ENCODE measurements around the gene EIF4E2.

EIF4E2 gene

GRCh38 chr2:232593982-232594381, 43.5 kb downstream of the EIF4E2 start:
- Histone ChIP-seq H3K9me3 (ENCODE audit: insufficient read depth, low read depth, low read length) (no peaks in the 10 kb centered on the region), H3K9ac (ENCODE audit: low read depth, low read length) (no peak overlapping the region), H3K4me1 (ENCODE audit: insufficient read depth, low read length) (no peaks in the 10 kb centered on the region; the same call in 1 of the 2 replicates), H3K36me3 (ENCODE audit: insufficient read depth, low read depth, low read length) (no peaks in the 10 kb centered on the region), H3K27ac (ENCODE audit: low read length) (no peak overlapping the region), H3K4me3 (ENCODE audit: low read length) (no peak overlapping the region), H3K27me3 (ENCODE audit: insufficient read depth, low read length) (no peaks in the 10 kb centered on the region)

GRCh38 chr2:232597362-232598079, 47.0 kb downstream of the EIF4E2 start:
- H3K27ac ChIP-seq (ENCODE audit: low read length) = no peak overlapping the region
- no peaks in the 10 kb centered on the region for H3K27me3 ChIP-seq (ENCODE audit: insufficient read depth, low read length)
- H3K9ac ChIP-seq (ENCODE audit: low read depth, low read length) = no peak overlapping the region
- H3K4me3 ChIP-seq (ENCODE audit: low read length) = no peak overlapping the region
- H3K9me3 ChIP-seq (ENCODE audit: insufficient read depth, low read depth, low read length) = no peaks in the 10 kb centered on the region
- H3K4me1 ChIP-seq (ENCODE audit: insufficient read depth, low read length) = no peaks in the 10 kb centered on the region
- H3K36me3 ChIP-seq (ENCODE audit: insufficient read depth, low read depth, low read length) = no peaks in the 10 kb centered on the region

GRCh38 chr2:232598293-232598692, 47.8 kb downstream of the EIF4E2 start:
- Histone ChIP-seq H3K36me3 (ENCODE audit: insufficient read depth, low read depth, low read length) (no peaks in the 10 kb centered on the region), H3K4me1 (ENCODE audit: insufficient read depth, low read length) (no peaks in the 10 kb centered on the region), H3K27me3 (ENCODE audit: insufficient read depth, low read length) (no peaks in the 10 kb centered on the region), H3K27ac (ENCODE audit: low read length) (no peak overlapping the region), H3K4me3 (ENCODE audit: low read length) (no peak overlapping the region), H3K9ac (ENCODE audit: low read depth, low read length) (no peak overlapping the region), H3K9me3 (ENCODE audit: insufficient read depth, low read depth, low read length) (no peaks in the 10 kb centered on the region)

GRCh38 chr2:232600053-232600773, 49.7 kb downstream of the EIF4E2 start:
- Histone ChIP-seq H3K9ac (ENCODE audit: low read depth, low read length) (no peak overlapping the region), H3K9me3 (ENCODE audit: insufficient read depth, low read depth, low read length) (no peaks in the 10 kb centered on the region), H3K27me3 (ENCODE audit: insufficient read depth, low read length) (no peaks in the 10 kb centered on the region; the same call in 1 of the 2 replicates), H3K27ac (ENCODE audit: low read length) (no peak overlapping the region), H3K4me1 (ENCODE audit: insufficient read depth, low read length) (no peaks in the 10 kb centered on the region), H3K36me3 (ENCODE audit: insufficient read depth, low read depth, low read length) (no peaks in the 10 kb centered on the region), H3K4me3 (ENCODE audit: low read length) (no peak overlapping the region)

- no peaks in the 10 kb centered on the region; the same call in 1 of the 2 replicates for H3K27me3 ChIP-seq (ENCODE audit: insufficient read depth, low read length)
- no peaks in the 10 kb centered on the region for H3K36me3 ChIP-seq (ENCODE audit: insufficient read depth, low read depth, low read length)
- no peaks in the 10 kb centered on the region for H3K4me1 ChIP-seq (ENCODE audit: insufficient read depth, low read length)
These were observed 52.8 kb downstream of the EIF4E2 start for GRCh38 chr2:232603283-232603682.

GRCh38 chr2:232604535-232604934, 54.0 kb downstream of the EIF4E2 start:
- Histone ChIP-seq H3K36me3 (ENCODE audit: insufficient read depth, low read depth, low read length) (no peaks in the 10 kb centered on the region), H3K9me3 (ENCODE audit: insufficient read depth, low read depth, low read length) (no peaks in the 10 kb centered on the region), H3K4me3 (ENCODE audit: low read length) (no peak overlapping the region), H3K27ac (ENCODE audit: low read length) (no peak overlapping the region), H3K27me3 (ENCODE audit: insufficient read depth, low read length) (no peaks in the 10 kb centered on the region; the same call in 1 of the 2 replicates), H3K4me1 (ENCODE audit: insufficient read depth, low read length) (no peaks in the 10 kb centered on the region), H3K9ac (ENCODE audit: low read depth, low read length) (no peak overlapping the region)

More at GRCh38 chr2:232603283-232603682, 52.8 kb downstream of the EIF4E2 start:
- Histone ChIP-seq H3K4me3 (ENCODE audit: low read length) (no peak overlapping the region), H3K9ac (ENCODE audit: low read depth, low read length) (no peak overlapping the region), H3K27ac (ENCODE audit: low read length) (no peak overlapping the region), H3K9me3 (ENCODE audit: insufficient read depth, low read depth, low read length) (no peaks in the 10 kb centered on the region)

- Histone ChIP-seq H3K27ac (ENCODE audit: low read length) (no peak overlapping the region), H3K4me1 (ENCODE audit: insufficient read depth, low read length) (no peaks in the 10 kb centered on the region), H3K4me3 (ENCODE audit: low read length) (no peak overlapping the region), H3K9me3 (ENCODE audit: insufficient read depth, low read depth, low read length) (no peaks in the 10 kb centered on the region), H3K27me3 (ENCODE audit: insufficient read depth, low read length) (no peaks in the 10 kb centered on the region; the same call in 1 of the 2 replicates), H3K36me3 (ENCODE audit: insufficient read depth, low read depth, low read length) (no peaks in the 10 kb centered on the region), H3K9ac (ENCODE audit: low read depth, low read length) (no peak overlapping the region)
These were observed 56.5 kb downstream of the EIF4E2 start for GRCh38 chr2:232607011-232607410.

GRCh38 chr2:232609607-232610006, 59.1 kb downstream of the EIF4E2 start:
- no peaks in the 10 kb centered on the region for H3K4me1 ChIP-seq (ENCODE audit: insufficient read depth, low read length)
- no peaks in the 10 kb centered on the region for H3K9me3 ChIP-seq (ENCODE audit: insufficient read depth, low read depth, low read length)
- no peak overlapping the region for H3K9ac ChIP-seq (ENCODE audit: low read depth, low read length)
- no peaks in the 10 kb centered on the region for H3K36me3 ChIP-seq (ENCODE audit: insufficient read depth, low read depth, low read length)
- H3K27ac ChIP-seq (ENCODE audit: low read length) = no peak overlapping the region
- no peaks in the 10 kb centered on the region for H3K27me3 ChIP-seq (ENCODE audit: insufficient read depth, low read length)
- H3K4me3 ChIP-seq (ENCODE audit: low read length) = no peak overlapping the region

GRCh38 chr2:232610081-232610480, 59.6 kb downstream of the EIF4E2 start:
- no peaks in the 10 kb centered on the region for H3K9me3 ChIP-seq (ENCODE audit: insufficient read depth, low read depth, low read length)
- H3K27me3 ChIP-seq (ENCODE audit: insufficient read depth, low read length) = no peaks in the 10 kb centered on the region
- H3K36me3 ChIP-seq (ENCODE audit: insufficient read depth, low read depth, low read length) = no peaks in the 10 kb centered on the region
- H3K9ac ChIP-seq (ENCODE audit: low read depth, low read length) = no peak overlapping the region
- no peaks in the 10 kb centered on the region for H3K4me1 ChIP-seq (ENCODE audit: insufficient read depth, low read length)
- no peak overlapping the region for H3K27ac ChIP-seq (ENCODE audit: low read length)
- H3K4me3 ChIP-seq (ENCODE audit: low read length) = no peak overlapping the region

- H3K27ac ChIP-seq (ENCODE audit: low read length) = no peak overlapping the region
- H3K4me3 ChIP-seq (ENCODE audit: low read length) = no peak overlapping the region
- no peaks in the 10 kb centered on the region for H3K27me3 ChIP-seq (ENCODE audit: insufficient read depth, low read length)
- no peak overlapping the region for H3K9ac ChIP-seq (ENCODE audit: low read depth, low read length)
- no peaks in the 10 kb centered on the region for H3K4me1 ChIP-seq (ENCODE audit: insufficient read depth, low read length)
- no peaks in the 10 kb centered on the region for H3K9me3 ChIP-seq (ENCODE audit: insufficient read depth, low read depth, low read length)
- H3K36me3 ChIP-seq (ENCODE audit: insufficient read depth, low read depth, low read length) = no peaks in the 10 kb centered on the region
These were observed 60.6 kb downstream of the EIF4E2 start for GRCh38 chr2:232611061-232611460.

- H3K27ac ChIP-seq (ENCODE audit: low read length) = no peak overlapping the region
- H3K9ac ChIP-seq (ENCODE audit: low read depth, low read length) = no peak overlapping the region
- no peaks in the 10 kb centered on the region for H3K36me3 ChIP-seq (ENCODE audit: insufficient read depth, low read depth, low read length)
- H3K4me3 ChIP-seq (ENCODE audit: low read length) = no peak overlapping the region
- no peaks in the 10 kb centered on the region for H3K27me3 ChIP-seq (ENCODE audit: insufficient read depth, low read length)
- H3K9me3 ChIP-seq (ENCODE audit: insufficient read depth, low read depth, low read length) = no peaks in the 10 kb centered on the region
- no peaks in the 10 kb centered on the region for H3K4me1 ChIP-seq (ENCODE audit: insufficient read depth, low read length)
These were observed 61.2 kb downstream of the EIF4E2 start for GRCh38 chr2:232611559-232612218.

Data from iPS-20b (cell line).